GM19468 (cell line): Measurements from ENCODE around the gene SORCS2.

Experiments
- ATAC-seq: cut with Tn5 transposase; IDR thresholded peaks from one replicate; pipeline ENCODE4 v1.9.1; 2021; ENCODE audit warnings: mild to moderate bottlenecking, moderate library complexity, moderate number of reproducible peaks; ENCODE audit not compliant: unreplicated experiment; ENCODE audit errors: extremely low read depth

SORCS2 gene

DNA sequence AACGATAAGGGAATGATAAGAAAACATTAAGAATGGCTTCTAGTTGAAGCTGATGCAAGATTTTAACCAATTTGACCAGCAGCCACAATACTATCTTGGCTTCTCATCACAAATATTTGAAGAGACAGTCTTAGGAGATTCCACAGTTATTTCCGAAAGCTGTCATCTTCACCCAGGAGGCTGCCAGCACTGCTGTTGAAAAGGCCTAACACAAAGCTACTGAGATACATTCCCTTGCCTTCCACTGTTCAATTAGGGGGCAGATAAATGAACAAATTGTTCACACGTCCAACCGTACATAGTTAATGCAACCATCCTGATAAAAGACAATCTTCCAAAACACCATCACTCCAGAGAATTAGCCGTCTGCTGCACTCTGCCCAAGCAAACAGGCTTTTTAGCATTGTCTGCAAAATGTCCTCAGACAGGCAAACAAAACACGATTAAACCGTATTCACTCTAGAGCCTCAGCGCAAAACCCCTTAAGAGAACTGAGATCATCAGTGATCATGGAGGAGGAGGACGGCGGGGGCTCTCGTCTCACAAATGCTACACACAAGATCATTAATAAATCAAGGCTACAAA, 432.1 kb downstream of the SORCS2 start:
- no peak for ATAC-seq

GRCh38 chr4:7625071-7625470, 432.7 kb downstream of the SORCS2 start:
- no peak for ATAC-seq

- ATAC-seq = no peak
These were observed 434.2 kb downstream of the SORCS2 start for GRCh38 chr4:7626531-7626930.

GRCh38 chr4:7627251-7628250, 435.2 kb downstream of the SORCS2 start:
- ATAC-seq = no peak

DNA sequence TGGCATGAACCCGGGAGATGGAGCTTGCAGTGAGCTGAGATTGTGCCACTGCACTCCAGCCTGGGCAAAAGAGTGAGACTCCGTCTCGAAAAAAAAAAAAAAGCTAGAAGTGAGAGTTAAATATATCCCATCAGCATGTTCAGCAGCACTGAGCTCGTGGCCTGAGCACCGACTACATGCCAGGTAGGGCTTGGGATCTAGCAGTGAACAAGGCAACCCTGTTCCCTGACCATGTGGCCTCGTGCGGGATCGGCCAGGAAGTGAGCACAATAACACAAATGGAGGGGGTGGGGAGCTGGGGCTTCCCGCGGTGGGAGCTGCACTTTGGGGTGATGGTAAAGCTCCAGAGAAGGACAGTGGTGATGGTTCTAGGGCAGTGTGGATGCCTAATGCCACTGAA, 436.1 kb downstream of the SORCS2 start:
- no peak for ATAC-seq

DNA sequence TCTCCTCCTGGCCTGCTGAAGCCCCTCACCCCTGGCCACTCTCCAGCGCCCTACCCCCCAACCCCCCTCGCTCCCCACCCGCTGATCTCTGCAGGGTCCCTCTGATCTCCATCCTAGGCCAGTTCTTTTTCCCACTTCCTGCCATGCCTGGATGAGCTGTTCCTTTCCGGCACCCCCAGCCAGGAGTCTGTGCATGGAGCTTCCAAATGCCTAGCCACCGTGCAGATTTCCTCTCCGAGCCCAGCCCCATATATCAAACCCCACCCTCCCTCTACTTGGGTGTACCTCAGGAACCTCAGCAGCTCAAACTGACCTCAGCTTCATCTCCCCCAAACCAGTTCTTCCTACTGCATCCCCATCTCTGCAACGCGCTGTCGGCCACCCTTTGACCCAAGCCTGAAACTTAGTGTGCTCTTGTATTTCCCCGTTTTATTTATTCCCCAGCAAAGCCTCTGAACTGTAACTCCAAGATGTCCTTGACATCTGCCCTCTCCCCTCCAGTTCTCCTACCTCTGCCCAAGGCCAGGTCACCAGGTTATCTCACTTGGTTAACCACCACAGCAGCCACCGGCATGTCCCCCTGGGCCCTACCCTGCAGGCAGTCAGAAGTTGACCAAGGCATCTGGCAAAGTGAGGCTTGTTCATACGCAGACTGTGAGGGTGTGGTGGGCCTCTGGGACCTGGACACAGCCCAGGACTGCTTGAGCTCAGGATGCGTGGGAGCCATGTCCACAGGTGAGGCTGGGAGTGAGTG, 437.3 kb downstream of the SORCS2 start:
- ATAC-seq = no peak

DNA sequence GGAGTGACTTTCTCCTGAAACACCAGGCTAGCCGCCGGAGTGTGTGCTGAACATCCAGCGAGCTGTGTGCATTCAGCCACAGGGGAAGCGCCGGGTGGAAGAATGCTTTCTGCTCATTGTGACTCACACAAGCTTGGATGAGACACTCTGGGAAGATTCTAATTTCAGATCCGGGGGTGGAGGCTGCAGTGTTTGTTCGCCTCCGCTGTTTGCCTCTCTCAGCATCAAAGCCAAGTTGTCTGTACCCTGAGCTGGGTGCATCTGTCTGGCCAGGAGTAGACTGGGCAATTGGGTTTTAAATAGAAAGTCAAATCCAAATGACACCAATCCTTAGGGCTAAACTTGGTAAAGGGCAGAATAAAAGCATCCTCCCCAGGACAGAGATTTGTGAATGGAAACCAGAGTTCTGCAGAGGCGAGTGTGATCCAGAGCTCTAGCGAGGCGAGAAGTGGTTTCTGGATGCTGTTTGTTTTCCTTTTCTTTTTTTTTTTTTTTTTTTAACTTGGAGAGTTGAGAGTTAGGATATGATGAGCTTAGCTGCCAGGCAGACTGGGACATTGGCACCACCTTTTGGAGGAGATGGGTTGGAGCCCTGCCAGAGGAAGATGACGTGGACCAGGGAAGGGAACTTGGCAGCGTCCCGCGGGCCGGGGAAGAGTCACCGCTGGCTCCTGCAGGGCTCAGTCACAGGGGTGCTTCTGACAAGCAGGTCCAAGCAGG, 438.4 kb downstream of the SORCS2 start:
- ATAC-seq = no peak

GRCh38 chr4:7631288-7632014, 439.1 kb downstream of the SORCS2 start:
- no peak for ATAC-seq

DNA sequence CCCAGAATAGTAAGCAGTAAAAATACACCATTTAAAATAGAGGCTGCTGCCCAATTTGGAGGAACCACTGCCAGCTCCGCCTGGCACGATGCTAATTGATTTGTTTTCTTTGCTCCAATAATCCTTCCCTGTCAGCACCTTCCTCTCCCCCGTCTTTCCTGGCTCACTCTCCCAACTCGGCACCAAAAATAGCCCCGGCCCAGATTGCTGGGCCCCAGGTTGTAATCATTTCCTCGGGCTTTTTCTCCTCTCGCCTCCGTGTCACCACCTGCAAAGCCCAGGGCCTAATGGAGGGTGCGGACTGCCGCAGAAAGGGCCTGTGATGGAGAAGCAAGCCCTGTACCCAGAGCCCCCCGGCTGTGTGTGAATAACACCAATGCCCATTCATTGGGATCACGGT, 440.0 kb downstream of the SORCS2 start:
- no peak for ATAC-seq

GRCh38 chr4:7632971-7633370, 440.6 kb downstream of the SORCS2 start:
- no peak for ATAC-seq

GRCh38 chr4:7634661-7635251, 442.4 kb downstream of the SORCS2 start:
- no peak for ATAC-seq

- no peak for ATAC-seq
These were observed 443.3 kb downstream of the SORCS2 start for GRCh38 chr4:7635445-7636239.

DNA sequence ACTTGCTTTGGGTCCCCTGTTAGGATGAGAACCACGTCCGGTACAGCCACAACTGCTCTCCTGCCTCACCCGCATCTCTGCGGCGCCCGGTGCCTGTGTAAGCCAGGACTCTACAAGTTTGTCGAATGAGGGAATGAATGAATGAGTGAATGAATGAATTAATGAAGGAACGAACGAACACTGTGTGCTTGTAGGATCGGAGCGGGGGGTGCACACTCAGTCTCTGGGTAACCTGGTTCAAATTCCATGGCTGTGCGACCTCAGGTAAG, 443.8 kb downstream of the SORCS2 start:
- no peak for ATAC-seq

DNA sequence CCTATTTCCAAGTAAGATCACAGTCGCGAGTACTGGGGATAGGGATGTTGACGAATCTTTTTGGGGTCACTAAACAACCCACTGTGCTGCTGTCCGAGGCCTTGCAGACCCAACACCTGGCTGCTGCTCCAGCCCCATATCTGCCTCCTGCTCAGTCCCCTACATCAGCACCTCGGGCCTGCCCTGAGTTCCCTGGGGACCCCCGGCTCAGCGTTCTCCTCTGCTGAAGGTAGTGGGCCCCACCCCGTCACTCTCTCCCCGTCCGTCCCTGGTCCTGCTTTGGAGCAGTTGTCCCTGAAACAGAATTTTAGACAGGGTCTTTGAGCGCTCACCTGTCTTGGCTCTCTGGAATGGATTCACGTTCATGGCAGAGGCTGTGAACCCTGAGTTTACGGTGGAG, 444.8 kb downstream of the SORCS2 start:
- ATAC-seq = no peak

DNA sequence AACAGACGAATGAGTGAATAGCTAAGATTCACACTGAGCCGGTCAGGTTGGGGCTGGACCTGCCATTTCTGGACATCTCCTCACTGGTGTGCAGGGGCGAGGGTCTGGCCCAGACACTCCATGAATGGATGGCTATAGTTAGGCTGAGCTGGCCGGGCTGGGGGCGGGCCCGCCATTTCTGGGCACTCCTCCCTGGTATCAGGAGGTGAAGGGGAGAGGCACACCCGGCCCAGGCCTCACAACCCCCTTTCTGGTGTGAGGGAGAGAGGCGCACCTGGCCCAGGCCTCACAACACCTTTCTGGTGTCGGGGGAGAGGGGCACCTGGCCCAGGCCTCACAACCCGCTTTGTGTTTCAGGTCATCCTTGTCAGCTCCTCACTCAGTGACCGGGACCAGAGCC, 445.6 kb downstream of the SORCS2 start:
- no peak for ATAC-seq

- ATAC-seq = no peak
These were observed 446.2 kb downstream of the SORCS2 start for GRCh38 chr4:7638489-7638888.

- ATAC-seq = no peak
These were observed 446.8 kb downstream of the SORCS2 start for GRCh38 chr4:7638984-7639789.

DNA sequence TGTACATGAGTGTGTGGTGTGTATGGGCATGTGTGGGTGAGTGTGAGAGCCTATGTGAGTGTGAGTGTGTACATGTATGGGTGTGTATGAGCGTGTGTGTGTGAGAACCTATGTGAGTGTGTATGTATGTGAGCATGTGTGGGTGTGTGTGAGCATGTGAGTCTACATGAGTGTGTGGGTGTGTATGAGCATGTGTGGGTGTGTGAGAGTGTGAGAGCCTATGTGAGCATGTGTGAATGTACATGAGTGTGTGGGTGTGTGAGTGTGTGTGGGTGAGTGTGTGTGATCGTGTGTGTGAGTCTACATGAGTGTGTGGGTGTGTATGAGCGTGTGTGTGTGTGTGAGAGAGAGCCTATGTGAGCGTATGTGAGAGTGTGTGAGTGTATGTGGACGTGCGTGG, 447.8 kb downstream of the SORCS2 start:
- no peak for ATAC-seq
